Suprapubic skin (tissue), 4 donors: ENCODE data around the gene TMEM259. TPM values are rescaled to one million over a fixed set of nuclear protein-coding genes. Genes with fewer than 3 reads are reported as not detected.

Experiments
- DNase-seq, 2 donors: peaks; one replicate each; pipeline ENCODE4 v3.0.0-alpha.2; 2019; ENCODE audit warnings: low spot score in 2 of 2
- H3K27ac ChIP-seq: fragments of 200-600 bp; sonication (generic); one replicate; pipeline ENCODE4 v1.5.1; 2019
- H3K27me3 ChIP-seq: fragments of 200-600 bp; sonication (generic); one replicate; pipeline ENCODE4 v1.5.1; 2019
- H3K36me3 ChIP-seq: fragments of 200-600 bp; sonication (generic); one replicate; pipeline ENCODE4 v1.5.1; 2019
- H3K4me1 ChIP-seq: fragments of 200-600 bp; sonication (generic); one replicate; pipeline ENCODE4 v1.5.1; 2019
- H3K4me3 ChIP-seq: fragments of 200-600 bp; sonication (generic); one replicate; pipeline ENCODE4 v1.5.1; 2019; ENCODE audit warnings: mild to moderate bottlenecking
- H3K9me3 ChIP-seq: fragments of 200-600 bp; sonication (generic); one replicate; pipeline ENCODE4 v1.5.1; 2019
- EP300 ChIP-seq: sonication (generic); formaldehyde crosslinking; IDR thresholded peaks from one replicate; pipeline ENCODE4 v1.6.1; 2017; ENCODE audit warnings: antibody characterized with exemption
- POLR2A ChIP-seq, 2 donors: fragments of 450-650 bp; IDR thresholded peaks; one replicate each; pipeline ENCODE4 v1.6.1; 2017; ENCODE audit warnings: antibody characterized with exemption in 2 of 2, mild to moderate bottlenecking in 2 of 2, moderate library complexity in 2 of 2
- POLR2AphosphoS5 ChIP-seq, 3 donors: sonication (generic); formaldehyde crosslinking; IDR thresholded peaks; one replicate each; pipeline ENCODE4 v1.6.1; 2017; ENCODE audit warnings: antibody characterized with exemption in 3 of 3
- WGBS: methylation state at CpG from one replicate; pipeline ENCODE4 v1.1.5; 2018; 5-methylcytosine and 5-hydroxymethylcytosine counted together
- total RNA-seq, 4 donors: library from RNA; depleted of rRNA; stranded (reverse); fragments of >200 nt; gene quantifications; one replicate each; pipeline ENCODE4 v1.1.0, GENCODE V29; 2016
- TF ChIP-seq, protein P1 (sequence below), 2 donors: fragments of 200-600 bp in 1 of 2; fragments of 450-650 bp in 1 of 2; sonication (generic) in 1 of 2; IDR thresholded peaks; one replicate each; pipeline ENCODE4 v1.5.1; 2016 to 2019; ENCODE audit warnings: antibody characterized with exemption in 2 of 2, mild to moderate bottlenecking in 1 of 2, moderate library complexity in 1 of 2

The TMEM259 gene
- 100 to 1,000 TPM; 165 to 349 (median 243) TPM for total RNA-seq

GRCh38 chr19:1020868-1021425 is at the start of gene TMEM259:
Gene TMEM259 (minus strand): TSS chr19:1021123. CDS start chr19:1020996, 127 bp downstream.
- H3K36me3 ChIP-seq: no peaks in the 10 kb centered on the region
- peak within 1 kb of the TSS; percentile 90 for H3K27ac ChIP-seq
- under 1% methylated on average over 41 of the region's 68 CpGs for WGBS
- H3K27me3 ChIP-seq: no peaks in the 10 kb centered on the region
- peaks cover 55% of the 10 kb centered on the region for H3K4me1 ChIP-seq
- peak; percentile 98 for DNase-seq
- H3K4me3 ChIP-seq: peak within 1 kb of the TSS; percentile 81
- no peaks in the 10 kb centered on the region for H3K9me3 ChIP-seq
- no peak for TF ChIP-seq EP300
- TF ChIP-seq POLR2A (IDR thresholded peaks at IDR 0.05): peak in 1 of 2 donors; percentile 75
- peak in 1 of 3 donors; percentile 6 for TF ChIP-seq POLR2AphosphoS5 (IDR thresholded peaks at IDR 0.05)

DNA sequence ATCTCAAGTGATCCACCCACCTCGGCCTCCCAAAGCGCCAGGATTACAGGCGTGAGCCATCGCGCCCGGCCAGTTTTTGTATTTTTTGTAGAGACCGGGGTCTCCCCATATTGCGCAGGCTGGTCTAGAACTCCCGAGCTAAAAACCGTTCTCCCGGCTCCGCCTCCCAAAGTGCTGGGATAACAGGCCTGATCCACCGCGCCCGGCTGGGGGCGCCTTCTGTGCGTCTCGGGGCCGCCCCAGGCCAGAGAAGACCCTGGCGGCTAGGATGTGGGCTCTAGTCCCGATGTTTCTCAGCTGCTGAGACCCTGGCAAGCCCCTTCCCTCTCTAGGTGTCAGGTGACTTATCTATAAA is 49.6 kb upstream of the TMEM259 start:
- no peak for DNase-seq
- Histone ChIP-seq H3K4me3 (no peak overlapping the region), H3K9me3 (no peaks in the 10 kb centered on the region), H3K4me1 (peaks cover 61% of the 10 kb centered on the region), H3K36me3 (no peaks in the 10 kb centered on the region), H3K27me3 (peaks cover 41% of the 10 kb centered on the region), H3K27ac (no peak overlapping the region)
- WGBS: 30% methylated on average over 20 of the region's 21 CpGs
- TF ChIP-seq POLR2A (IDR thresholded peaks at IDR 0.05): no peak
- TF ChIP-seq, protein P1, sequence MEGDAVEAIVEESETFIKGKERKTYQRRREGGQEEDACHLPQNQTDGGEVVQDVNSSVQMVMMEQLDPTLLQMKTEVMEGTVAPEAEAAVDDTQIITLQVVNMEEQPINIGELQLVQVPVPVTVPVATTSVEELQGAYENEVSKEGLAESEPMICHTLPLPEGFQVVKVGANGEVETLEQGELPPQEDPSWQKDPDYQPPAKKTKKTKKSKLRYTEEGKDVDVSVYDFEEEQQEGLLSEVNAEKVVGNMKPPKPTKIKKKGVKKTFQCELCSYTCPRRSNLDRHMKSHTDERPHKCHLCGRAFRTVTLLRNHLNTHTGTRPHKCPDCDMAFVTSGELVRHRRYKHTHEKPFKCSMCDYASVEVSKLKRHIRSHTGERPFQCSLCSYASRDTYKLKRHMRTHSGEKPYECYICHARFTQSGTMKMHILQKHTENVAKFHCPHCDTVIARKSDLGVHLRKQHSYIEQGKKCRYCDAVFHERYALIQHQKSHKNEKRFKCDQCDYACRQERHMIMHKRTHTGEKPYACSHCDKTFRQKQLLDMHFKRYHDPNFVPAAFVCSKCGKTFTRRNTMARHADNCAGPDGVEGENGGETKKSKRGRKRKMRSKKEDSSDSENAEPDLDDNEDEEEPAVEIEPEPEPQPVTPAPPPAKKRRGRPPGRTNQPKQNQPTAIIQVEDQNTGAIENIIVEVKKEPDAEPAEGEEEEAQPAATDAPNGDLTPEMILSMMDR (IDR thresholded peaks at IDR 0.05): no peak
- no peak for TF ChIP-seq POLR2AphosphoS5 (IDR thresholded peaks at IDR 0.05)
- TF ChIP-seq EP300: no peak

GRCh38 chr19:1069009-1069779 is 48.3 kb upstream of the TMEM259 start:
- Histone ChIP-seq H3K4me1 (peaks cover 69% of the 10 kb centered on the region), H3K36me3 (no peaks in the 10 kb centered on the region), H3K4me3 (peak overlapping the region; percentile 52), H3K27me3 (peaks cover 41% of the 10 kb centered on the region), H3K27ac (no peak overlapping the region), H3K9me3 (no peaks in the 10 kb centered on the region)
- DNase-seq: peak in 1 of 2 donors; percentile 78
- WGBS: 47% methylated on average over 21 of the region's 25 CpGs
- TF ChIP-seq, protein P1 (IDR thresholded peaks at IDR 0.05): no peak
- peak in 1 of 3 donors; percentile 30 for TF ChIP-seq POLR2AphosphoS5 (IDR thresholded peaks at IDR 0.05)
- TF ChIP-seq EP300: no peak
- TF ChIP-seq POLR2A (IDR thresholded peaks at IDR 0.05): no peak

DNA sequence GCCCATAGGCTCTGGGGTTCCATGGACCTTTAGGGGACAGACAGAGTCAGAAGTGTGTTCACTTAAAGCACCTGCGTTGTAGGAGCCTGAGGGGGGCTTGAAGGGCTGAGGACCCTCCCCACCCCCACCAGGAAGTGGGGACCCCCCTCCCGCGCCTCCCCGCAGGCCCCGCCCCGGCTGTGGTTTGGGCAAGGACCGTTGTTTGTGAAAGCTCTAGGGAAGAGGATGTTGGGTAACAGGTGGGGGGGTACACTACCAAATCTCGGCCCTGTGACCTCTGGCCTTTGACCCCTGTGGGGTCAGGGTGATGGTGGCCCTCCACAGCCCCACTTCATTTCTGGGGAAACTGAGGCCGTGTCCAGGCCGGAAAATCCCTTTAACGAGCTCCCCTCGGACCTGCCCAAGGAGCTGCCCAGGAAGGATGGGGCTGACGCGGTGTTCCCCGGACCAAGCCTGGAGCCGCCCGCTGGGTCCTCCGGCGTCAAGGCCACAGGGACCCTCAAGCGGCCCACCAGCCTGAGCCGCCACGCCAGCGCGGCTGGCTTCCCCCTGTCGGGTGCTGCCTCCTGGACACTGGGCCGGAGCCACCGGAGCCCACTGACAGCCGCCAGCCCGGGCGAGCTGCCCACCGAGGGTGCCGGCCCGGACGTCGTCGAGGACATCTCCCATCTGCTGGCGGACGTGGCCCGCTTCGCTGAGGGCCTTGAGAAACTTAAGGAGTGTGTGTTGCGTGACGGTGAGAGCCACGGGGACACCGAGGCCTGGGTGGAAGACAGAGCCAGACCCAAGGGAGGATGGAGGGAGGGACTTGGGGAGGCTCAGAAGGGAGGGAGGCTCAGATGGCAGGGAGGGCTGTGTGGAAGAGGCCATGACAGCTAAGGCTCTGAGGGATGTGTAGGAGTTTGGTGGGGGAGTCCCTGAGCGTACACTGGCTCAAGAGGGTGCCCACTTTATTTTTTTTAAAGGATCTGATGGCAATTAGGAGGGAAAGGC is 47.4 kb upstream of the TMEM259 start:
- H3K27ac ChIP-seq: peak overlapping the region; percentile 26
- peak in 1 of 2 donors; percentile 76 for DNase-seq
- no peak for TF ChIP-seq EP300
- no peak for TF ChIP-seq POLR2AphosphoS5 (IDR thresholded peaks at IDR 0.05)
- TF ChIP-seq, protein P1 (IDR thresholded peaks at IDR 0.05): no peak
- TF ChIP-seq POLR2A (IDR thresholded peaks at IDR 0.05): no peak
- H3K27me3 ChIP-seq: peaks cover 41% of the 10 kb centered on the region
- peak overlapping the region; percentile 52 for H3K4me3 ChIP-seq
- peaks cover 62% of the 10 kb centered on the region for H3K4me1 ChIP-seq
- WGBS: 64% methylated on average over 21 of the region's 45 CpGs
- no peaks in the 10 kb centered on the region for H3K9me3 ChIP-seq
- H3K36me3 ChIP-seq: no peaks in the 10 kb centered on the region

GRCh38 chr19:1067341-1067957 is 46.5 kb upstream of the TMEM259 start:
- Histone ChIP-seq H3K36me3 (no peaks in the 10 kb centered on the region), H3K27ac (peak overlapping the region; percentile 1), H3K27me3 (peaks cover 41% of the 10 kb centered on the region), H3K4me3 (peak overlapping the region; percentile 52), H3K9me3 (no peaks in the 10 kb centered on the region), H3K4me1 (peaks cover 62% of the 10 kb centered on the region)
- DNase-seq: peak in 1 of 2 donors; percentile 64
- 3% methylated on average over 7 of the region's 38 CpGs for WGBS
- no peak for TF ChIP-seq EP300
- no peak for TF ChIP-seq POLR2A (IDR thresholded peaks at IDR 0.05)
- no peak for TF ChIP-seq POLR2AphosphoS5 (IDR thresholded peaks at IDR 0.05)
- TF ChIP-seq, protein P1 (IDR thresholded peaks at IDR 0.05): no peak
